Suprapubic skin (tissue), 4 donors: ENCODE results near the gene ADAD2. TPM values are rescaled to one million over a fixed set of nuclear protein-coding genes. Genes with fewer than 3 reads are reported as not detected.
A peak's percentile ranks its signal among the peaks of the same experiment; 100 is the strongest.

Source experiments
- DNase-seq, 2 donors: peaks; one replicate each; pipeline ENCODE4 v3.0.0-alpha.2; 2019; ENCODE audit warnings: low spot score in 2 of 2
- H3K27ac ChIP-seq: fragments of 200-600 bp; sonication (generic); one replicate; pipeline ENCODE4 v1.5.1; 2019
- H3K27me3 ChIP-seq: fragments of 200-600 bp; sonication (generic); one replicate; pipeline ENCODE4 v1.5.1; 2019
- H3K36me3 ChIP-seq: fragments of 200-600 bp; sonication (generic); one replicate; pipeline ENCODE4 v1.5.1; 2019
- H3K4me1 ChIP-seq: fragments of 200-600 bp; sonication (generic); one replicate; pipeline ENCODE4 v1.5.1; 2019
- H3K4me3 ChIP-seq: fragments of 200-600 bp; sonication (generic); one replicate; pipeline ENCODE4 v1.5.1; 2019; ENCODE audit warnings: mild to moderate bottlenecking
- H3K9me3 ChIP-seq: fragments of 200-600 bp; sonication (generic); one replicate; pipeline ENCODE4 v1.5.1; 2019
- CTCF ChIP-seq, 2 donors: fragments of 200-600 bp in 1 of 2; fragments of 450-650 bp in 1 of 2; sonication (generic) in 1 of 2; IDR thresholded peaks; one replicate each; pipeline ENCODE4 v1.5.1; 2016 to 2019; ENCODE audit warnings: antibody characterized with exemption in 2 of 2, mild to moderate bottlenecking in 1 of 2, moderate library complexity in 1 of 2
- EP300 ChIP-seq: sonication (generic); formaldehyde crosslinking; IDR thresholded peaks from one replicate; pipeline ENCODE4 v1.6.1; 2017; ENCODE audit warnings: antibody characterized with exemption
- POLR2A ChIP-seq, 2 donors: fragments of 450-650 bp; IDR thresholded peaks; one replicate each; pipeline ENCODE4 v1.6.1; 2017; ENCODE audit warnings: antibody characterized with exemption in 2 of 2, mild to moderate bottlenecking in 2 of 2, moderate library complexity in 2 of 2
- POLR2AphosphoS5 ChIP-seq, 3 donors: sonication (generic); formaldehyde crosslinking; IDR thresholded peaks; one replicate each; pipeline ENCODE4 v1.6.1; 2017; ENCODE audit warnings: antibody characterized with exemption in 3 of 3
- WGBS: methylation state at CpG from one replicate; pipeline ENCODE4 v1.1.5; 2018; 5-methylcytosine and 5-hydroxymethylcytosine counted together
- total RNA-seq, 4 donors: library from RNA; depleted of rRNA; stranded (reverse); fragments of >200 nt; gene quantifications; one replicate each; pipeline ENCODE4 v1.1.0, GENCODE V29; 2016

ADAD2 gene
- total RNA-seq, 4 donors from 2014 or later, result 1.9 to 2.6 (median 2.4) TPM; not detected in 1

- Histone ChIP-seq H3K27ac (no peak overlapping the region), H3K36me3 (no peaks in the 10 kb centered on the region), H3K4me1 (peaks cover 14% of the 10 kb centered on the region), H3K4me3 (no peak overlapping the region), H3K9me3 (no peaks in the 10 kb centered on the region), H3K27me3 (no peaks in the 10 kb centered on the region)
- 77% methylated on average over 8 of the region's 8 CpGs for WGBS
- no peak for DNase-seq
- TF ChIP-seq POLR2AphosphoS5 (IDR thresholded peaks at IDR 0.05) (no peak), CTCF (IDR thresholded peaks at IDR 0.05) (no peak), POLR2A (IDR thresholded peaks at IDR 0.05) (no peak), EP300 (no peak)
These were observed 35.1 kb downstream of the ADAD2 start for GRCh38 chr16:84226026-84226425.

- 84% methylated on average over 6 of the region's 6 CpGs for WGBS
- no peak overlapping the region for H3K27ac ChIP-seq
- H3K36me3 ChIP-seq, result no peaks in the 10 kb centered on the region
- H3K27me3 ChIP-seq, result no peaks in the 10 kb centered on the region
- DNase-seq, result no peak
- H3K4me3 ChIP-seq, result no peak overlapping the region
- TF ChIP-seq POLR2AphosphoS5 (IDR thresholded peaks at IDR 0.05), result no peak
- no peak for TF ChIP-seq POLR2A (IDR thresholded peaks at IDR 0.05)
- H3K4me1 ChIP-seq, result peaks cover 14% of the 10 kb centered on the region
- H3K9me3 ChIP-seq, result no peaks in the 10 kb centered on the region
These were observed 36.6 kb downstream of the ADAD2 start for GRCh38 chr16:84227548-84227947.

- WGBS, result 49% methylated on average over 18 of the region's 18 CpGs
- no peak overlapping the region for H3K27ac ChIP-seq
- no peaks in the 10 kb centered on the region for H3K27me3 ChIP-seq
- H3K4me3 ChIP-seq, result no peak overlapping the region
- TF ChIP-seq CTCF (IDR thresholded peaks at IDR 0.05), result no peak
- no peak for TF ChIP-seq EP300
- TF ChIP-seq POLR2A (IDR thresholded peaks at IDR 0.05), result no peak
- no peak for TF ChIP-seq POLR2AphosphoS5 (IDR thresholded peaks at IDR 0.05)
- DNase-seq, result peak in 1 of 2 donors; percentile 72
- H3K4me1 ChIP-seq, result peaks cover 14% of the 10 kb centered on the region
- H3K9me3 ChIP-seq, result no peaks in the 10 kb centered on the region
- H3K36me3 ChIP-seq, result no peaks in the 10 kb centered on the region
These were observed 37.4 kb downstream of the ADAD2 start for GRCh38 chr16:84228256-84228838.

GRCh38 chr16:84229471-84229870 is 38.5 kb downstream of the ADAD2 start:
- no peaks in the 10 kb centered on the region for H3K36me3 ChIP-seq
- TF ChIP-seq POLR2A (IDR thresholded peaks at IDR 0.05) (no peak), CTCF (IDR thresholded peaks at IDR 0.05) (no peak), POLR2AphosphoS5 (IDR thresholded peaks at IDR 0.05) (no peak), EP300 (no peak)
- no peaks in the 10 kb centered on the region for H3K27me3 ChIP-seq
- H3K4me1 ChIP-seq, result peaks cover 14% of the 10 kb centered on the region
- H3K9me3 ChIP-seq, result no peaks in the 10 kb centered on the region
- no peak overlapping the region for H3K27ac ChIP-seq
- 93% methylated on average over 11 of the region's 11 CpGs for WGBS
- DNase-seq, result no peak
- H3K4me3 ChIP-seq, result no peak overlapping the region

- no peak overlapping the region for H3K27ac ChIP-seq
- H3K36me3 ChIP-seq, result no peaks in the 10 kb centered on the region
- 90% methylated on average over 5 of the region's 5 CpGs for WGBS
- peaks cover 14% of the 10 kb centered on the region for H3K4me1 ChIP-seq
- H3K9me3 ChIP-seq, result no peaks in the 10 kb centered on the region
- no peaks in the 10 kb centered on the region for H3K27me3 ChIP-seq
- no peak overlapping the region for H3K4me3 ChIP-seq
- TF ChIP-seq CTCF (IDR thresholded peaks at IDR 0.05), result no peak
- TF ChIP-seq POLR2AphosphoS5 (IDR thresholded peaks at IDR 0.05), result no peak
- DNase-seq, result no peak
These were observed 41.1 kb downstream of the ADAD2 start for GRCh38 chr16:84232060-84232459.

- H3K27me3 ChIP-seq, result no peaks in the 10 kb centered on the region
- H3K27ac ChIP-seq, result no peak overlapping the region
- no peak for TF ChIP-seq CTCF (IDR thresholded peaks at IDR 0.05)
- no peak for TF ChIP-seq EP300
- no peak for TF ChIP-seq POLR2AphosphoS5 (IDR thresholded peaks at IDR 0.05)
- TF ChIP-seq POLR2A (IDR thresholded peaks at IDR 0.05), result no peak
- H3K4me3 ChIP-seq, result no peak overlapping the region
- 96% methylated on average over 5 of the region's 5 CpGs for WGBS
- peaks cover 9% of the 10 kb centered on the region for H3K4me1 ChIP-seq
- DNase-seq, result no peak
- H3K9me3 ChIP-seq, result no peaks in the 10 kb centered on the region
- H3K36me3 ChIP-seq, result no peaks in the 10 kb centered on the region
These were observed 42.0 kb downstream of the ADAD2 start for GRCh38 chr16:84232969-84233368.
